Spleen (tissue), 7 donors: ENCODE data around the gene LTBP2.

Source experiments
- POLR2A ChIP-seq, 3 donors: fragments of 450-650 bp; IDR thresholded peaks; one replicate each; pipeline ENCODE4 v1.5.1; 2017; ENCODE audit warnings: antibody characterized with exemption in 3 of 3, mild to moderate bottlenecking in 1 of 3
- TF ChIP-seq, protein P1 (sequence below), 11 experiments: fragments of 200-600 bp in 7 of 11; fragments of 450-650 bp in 4 of 11; sonication (generic) in 4 of 11; IDR thresholded peaks in 8 of 11; conservative IDR thresholded peaks in 3 of 11; 1 replicate in 7 of 11; 2 replicates in 4 of 11; pipeline versions ENCODE4 v1.4.0 to v1.8.0; 2016 to 2021; ENCODE audit warnings: antibody characterized with exemption in 11 of 11, inconsistent platforms in 4 of 11, mild to moderate bottlenecking in 1 of 11
- donor health status: DM: no; HTN: no; CAD: no; lungs with moderate emphysema.
- donor health status: DM: no; HTN: no; CAD: no.
- donor health status: DM: no; HTN: no; CAD: no.

- TF ChIP-seq, protein P1, sequence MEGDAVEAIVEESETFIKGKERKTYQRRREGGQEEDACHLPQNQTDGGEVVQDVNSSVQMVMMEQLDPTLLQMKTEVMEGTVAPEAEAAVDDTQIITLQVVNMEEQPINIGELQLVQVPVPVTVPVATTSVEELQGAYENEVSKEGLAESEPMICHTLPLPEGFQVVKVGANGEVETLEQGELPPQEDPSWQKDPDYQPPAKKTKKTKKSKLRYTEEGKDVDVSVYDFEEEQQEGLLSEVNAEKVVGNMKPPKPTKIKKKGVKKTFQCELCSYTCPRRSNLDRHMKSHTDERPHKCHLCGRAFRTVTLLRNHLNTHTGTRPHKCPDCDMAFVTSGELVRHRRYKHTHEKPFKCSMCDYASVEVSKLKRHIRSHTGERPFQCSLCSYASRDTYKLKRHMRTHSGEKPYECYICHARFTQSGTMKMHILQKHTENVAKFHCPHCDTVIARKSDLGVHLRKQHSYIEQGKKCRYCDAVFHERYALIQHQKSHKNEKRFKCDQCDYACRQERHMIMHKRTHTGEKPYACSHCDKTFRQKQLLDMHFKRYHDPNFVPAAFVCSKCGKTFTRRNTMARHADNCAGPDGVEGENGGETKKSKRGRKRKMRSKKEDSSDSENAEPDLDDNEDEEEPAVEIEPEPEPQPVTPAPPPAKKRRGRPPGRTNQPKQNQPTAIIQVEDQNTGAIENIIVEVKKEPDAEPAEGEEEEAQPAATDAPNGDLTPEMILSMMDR (IDR thresholded peaks at IDR 0.05 in 8 of 11, conservative IDR thresholded peaks at IDR 0.05 in 3 of 11): no peak
- no peak for TF ChIP-seq POLR2A (IDR thresholded peaks at IDR 0.05)
Observed at GRCh38 chr14:74660167-74660566, 48.1 kb upstream of the LTBP2 start.
